Measurements from ENCODE around the gene SHISA2. TPM values are rescaled to one million over a fixed set of nuclear protein-coding genes. Genes with fewer than 3 reads are reported as not detected.

Gene SHISA2
- total RNA-seq, 1 donor from 2014 or later = 0.07 TPM

- H3K36me3 Mint-ChIP-seq (ENCODE audit: low read depth) = no peaks in the 10 kb centered on the region
- H3K4me3 Mint-ChIP-seq (ENCODE audit: low read depth) = no peak overlapping the region
Measured at GRCh38 chr13:26011208-26011573, 40.6 kb downstream of the SHISA2 start.

DNA sequence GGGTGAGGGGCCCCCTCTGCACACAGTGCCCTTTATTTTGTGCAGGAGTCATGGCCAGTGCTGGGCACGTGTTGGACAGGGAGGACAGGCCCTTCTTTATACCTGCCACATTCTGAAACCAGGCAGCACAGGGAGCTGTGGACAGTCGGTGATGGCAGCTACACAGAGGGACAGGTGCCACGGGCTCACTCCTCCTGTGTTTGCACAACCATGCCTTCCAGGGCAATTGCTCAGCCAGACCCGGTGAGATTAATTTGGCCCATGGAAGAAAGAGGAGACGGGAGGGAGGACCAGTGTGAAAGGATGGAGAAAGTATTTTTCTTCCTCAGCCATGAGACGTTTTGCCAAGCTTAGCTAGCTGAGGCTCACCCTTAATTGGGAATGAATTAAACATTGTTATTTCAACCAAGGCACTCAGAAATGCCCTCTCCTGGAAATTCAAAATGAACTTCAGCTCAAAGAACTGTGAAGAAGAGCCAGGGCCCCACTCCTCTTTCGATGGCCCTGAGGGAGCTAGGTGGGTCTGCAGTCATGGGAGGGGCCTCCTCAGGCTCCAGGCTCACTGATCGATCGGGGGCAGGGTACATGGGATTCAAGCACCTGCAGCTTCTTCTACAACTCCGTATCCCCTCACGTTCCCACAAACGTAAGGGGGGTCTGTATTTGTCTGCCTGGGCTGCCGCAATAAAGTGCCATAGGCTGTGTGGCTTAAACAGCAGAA, 41.2 kb downstream of the SHISA2 start:
- H3K27me3 Mint-ChIP-seq (ENCODE audit: low read depth) = no peaks in the 10 kb centered on the region
- no peak for DNase-seq (ENCODE audit: low spot score)
- intact Hi-C loops (cut with micrococcal nuclease) = no loop called here
- H3K4me1 Mint-ChIP-seq (ENCODE audit: low read depth) = peaks cover 14% of the 10 kb centered on the region
- no peak overlapping the region for H3K27ac Mint-ChIP-seq
- no peak overlapping the region for H3K4me3 Mint-ChIP-seq (ENCODE audit: low read depth)
- H3K36me3 Mint-ChIP-seq (ENCODE audit: low read depth) = no peaks in the 10 kb centered on the region
- no peaks in the 10 kb centered on the region for H3K9me3 Mint-ChIP-seq

More at GRCh38 chr13:26011208-26011573, 40.6 kb downstream of the SHISA2 start:
- Mint-ChIP-seq H3K27ac (no peak overlapping the region), H3K4me1 (ENCODE audit: low read depth) (peaks cover 14% of the 10 kb centered on the region), H3K9me3 (no peaks in the 10 kb centered on the region), H3K27me3 (ENCODE audit: low read depth) (no peaks in the 10 kb centered on the region)
- no peak for DNase-seq (ENCODE audit: low spot score)
- intact Hi-C loops (cut with micrococcal nuclease) = no loop called here

DNA sequence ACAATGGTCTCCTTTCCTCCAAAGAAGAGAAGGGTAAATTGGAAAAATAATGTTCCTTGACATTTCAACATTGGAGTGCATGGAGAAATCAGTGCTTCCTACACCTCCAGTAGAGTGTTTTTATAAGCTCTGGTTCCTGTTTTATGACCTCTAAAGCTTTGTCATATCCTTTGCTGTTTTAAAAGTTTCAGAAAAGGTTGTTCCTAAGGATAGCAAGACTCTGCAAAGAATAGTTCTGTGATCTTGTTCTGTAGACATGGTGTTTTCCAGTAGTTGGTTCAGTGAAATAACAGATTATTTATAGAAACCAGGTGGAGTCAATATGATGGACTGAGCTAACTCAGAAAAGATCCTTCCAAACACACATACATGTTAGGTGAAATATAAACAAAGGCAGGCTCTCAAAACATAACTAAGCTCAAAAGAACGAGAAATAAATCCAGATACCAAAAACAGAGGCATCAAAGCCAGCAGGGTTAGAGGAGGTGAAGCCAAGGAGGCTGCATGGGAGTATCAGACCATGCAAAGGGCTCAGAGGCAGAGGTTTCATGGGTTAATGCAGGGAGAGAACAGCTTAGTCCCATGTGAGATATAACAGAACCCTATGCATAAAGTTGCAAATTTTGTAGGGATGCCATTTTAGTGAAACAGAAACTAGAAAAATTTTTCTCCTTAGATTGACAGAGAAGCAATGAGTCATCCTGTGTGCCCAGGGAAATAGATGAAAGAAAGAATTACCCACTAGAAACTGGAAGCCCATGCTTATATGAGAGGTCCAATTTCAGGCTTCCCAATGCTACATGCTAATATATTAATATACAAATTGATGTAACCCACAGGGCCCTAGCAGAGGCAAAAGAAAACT, 44.3 kb downstream of the SHISA2 start:
- Mint-ChIP-seq H3K4me3 (ENCODE audit: low read depth) (no peak overlapping the region), H3K27ac (no peak overlapping the region), H3K36me3 (ENCODE audit: low read depth) (no peaks in the 10 kb centered on the region), H3K9me3 (peaks cover 12% of the 10 kb centered on the region), H3K27me3 (ENCODE audit: low read depth) (peaks cover 8% of the 10 kb centered on the region), H3K4me1 (ENCODE audit: low read depth) (peaks cover 10% of the 10 kb centered on the region)
- DNase-seq (ENCODE audit: low spot score) = no peak
- intact Hi-C loops (cut with micrococcal nuclease) = loop anchor here (5.0 kb wide), 1 partner anchor 100 kb away; no protein-coding TSS in a partner anchor

Other genes starting within 250 kb of the SHISA2 start
- gene RNF6, start 170.3 kb upstream of the SHISA2 start, total RNA-seq = 44.3 and 48.0 TPM in 2 replicates
- 18.3 and 21.2 TPM in 2 replicates for gene CDK8, start 202.1 kb upstream of the SHISA2 start, total RNA-seq

Measured in activated T-helper 2 cell treated with anti-CD3 and anti-CD28 coated beads, Interferon-gamma antibody, Interleukin-2, Interleukin-4, amounts not matched to agents 10 μg/mL and 5 μg/mL and 100 μg/mL, durations not matched to agents 14 hours and 24 hours and 36 hours (primary cell).